Hepatocyte (in vitro differentiated cells): Measurements from ENCODE around the gene TPPP2. TPM values are rescaled to one million over a fixed set of nuclear protein-coding genes. Genes with fewer than 3 reads are reported as not detected.

Experiments used
- DNase-seq: peaks from one replicate; pipeline ENCODE4 v3.0.0-alpha.2; 2016; ENCODE audit warnings: low spot score
- H2AFZ ChIP-seq: fragments of 200-600 bp; sonication (generic); 2 replicates; pipeline ENCODE4 v1.6.0; 2016; ENCODE audit warnings: antibody characterized with exemption, mild to moderate bottlenecking
- H3K27ac ChIP-seq: fragments of 200-600 bp; sonication (generic); 2 replicates; pipeline ENCODE4 v1.5.1; 2016; ENCODE audit warnings: mild to moderate bottlenecking
- H3K27me3 ChIP-seq: fragments of 200-600 bp; sonication (generic); 2 replicates; pipeline ENCODE4 v1.6.1; 2016
- H3K36me3 ChIP-seq: fragments of 200-600 bp; sonication (generic); replicated peaks from 2 replicates; pipeline ENCODE4 v1.5.1; 2016; ENCODE audit warnings: low read depth; ENCODE audit not compliant: insufficient read depth
- H3K4me1 ChIP-seq: fragments of 200-600 bp; sonication (generic); 2 replicates; pipeline ENCODE4 v1.5.1; 2016; ENCODE audit warnings: mild to moderate bottlenecking, moderate library complexity; ENCODE audit not compliant: insufficient read depth
- H3K4me2 ChIP-seq: fragments of 200-600 bp; sonication (generic); 2 replicates; pipeline ENCODE4 v1.6.0; 2016
- H3K4me3 ChIP-seq: fragments of 200-600 bp; sonication (generic); 2 replicates; pipeline ENCODE4 v1.5.1; 2016; ENCODE audit warnings: mild to moderate bottlenecking
- H3K79me2 ChIP-seq: fragments of 200-600 bp; sonication (generic); 2 replicates; pipeline ENCODE4 v1.6.0; 2017; ENCODE audit warnings: mild to moderate bottlenecking
- H3K9me2 ChIP-seq: fragments of 200-600 bp; sonication (generic); replicated peaks from 2 replicates; pipeline ENCODE4 v1.6.0; 2017; ENCODE audit warnings: mild to moderate bottlenecking; ENCODE audit not compliant: insufficient read depth
- H3K9me3 ChIP-seq: fragments of 200-600 bp; sonication (generic); 2 replicates; pipeline ENCODE4 v1.5.1; 2016; ENCODE audit warnings: low read depth, mild to moderate bottlenecking
- H4K20me1 ChIP-seq: fragments of 200-600 bp; sonication (generic); 2 replicates; pipeline ENCODE4 v1.6.0; 2016; ENCODE audit warnings: mild to moderate bottlenecking; ENCODE audit not compliant: insufficient read depth, poor library complexity, severe bottlenecking
- EZH2 ChIP-seq: fragments of 200-600 bp; sonication (generic); IDR thresholded peaks from 2 replicates; pipeline ENCODE4 v1.6.1; 2016; ENCODE audit warnings: antibody characterized with exemption, mild to moderate bottlenecking, borderline replicate concordance
- EZH2phosphoT487 ChIP-seq: fragments of 200-600 bp; sonication (generic); IDR thresholded peaks from one replicate; pipeline ENCODE4 v1.6.1; 2018; ENCODE audit warnings: antibody characterized with exemption, mild to moderate bottlenecking, low read depth, moderate library complexity; ENCODE audit not compliant: unreplicated experiment, severe bottlenecking
- WGBS: methylation state at CpG from one replicate; pipeline ENCODE4 v1.1.6; 2016; ENCODE audit warnings: low lambda C conversion rate; ENCODE audit errors: missing lambda C conversion rate; 5-methylcytosine and 5-hydroxymethylcytosine counted together
- polyA plus RNA-seq: library from polyadenylated mRNA; unstranded; fragments of >200 nt; fragmentation: Nextera tagmentation; extraction: Ambion mirVana; gene quantifications from 2 replicates; pipeline ENCODE4 v1.2.1, GENCODE V29; 2016
- total RNA-seq: library from RNA; depleted of rRNA; stranded (reverse); fragments of >200 nt; gene quantifications from 2 replicates; pipeline ENCODE4 v1.2.3, GENCODE V29; 2014
- TF ChIP-seq, protein P1 (sequence below): fragments of 200-600 bp; sonication (generic); IDR thresholded peaks from 2 replicates; pipeline ENCODE4 v1.5.1; 2016; ENCODE audit warnings: antibody characterized with exemption, mild to moderate bottlenecking; ENCODE audit not compliant: poor library complexity

Gene TPPP2
- total and polyA plus RNA-seq, 2 experiments from 2014 or later = not detected

DNA sequence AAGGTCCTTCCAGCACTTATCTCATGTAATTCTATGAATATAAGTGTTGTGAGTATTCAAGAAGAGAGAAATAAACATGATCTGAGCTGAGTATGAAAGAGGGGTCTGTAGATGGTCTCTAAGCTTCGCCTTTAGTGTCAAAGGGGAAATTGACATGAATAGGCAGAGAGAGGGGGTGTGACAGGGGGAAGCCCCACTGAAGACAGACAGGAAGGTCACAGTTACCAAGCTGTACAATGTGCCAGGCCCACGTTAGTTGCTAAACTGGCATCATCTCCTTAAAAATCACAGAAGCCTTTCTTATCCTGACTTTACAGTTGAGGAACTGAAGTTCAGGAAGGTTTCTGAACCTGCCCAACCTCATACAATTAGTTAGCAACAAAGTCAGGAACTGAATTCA lies 47.7 kb downstream of the TPPP2 start:
- peaks cover 19% of the 10 kb centered on the region for H3K79me2 ChIP-seq
- no peaks in the 10 kb centered on the region for H3K36me3 ChIP-seq
- WGBS = 98% methylated on average over 2 of the region's 2 CpGs

DNA sequence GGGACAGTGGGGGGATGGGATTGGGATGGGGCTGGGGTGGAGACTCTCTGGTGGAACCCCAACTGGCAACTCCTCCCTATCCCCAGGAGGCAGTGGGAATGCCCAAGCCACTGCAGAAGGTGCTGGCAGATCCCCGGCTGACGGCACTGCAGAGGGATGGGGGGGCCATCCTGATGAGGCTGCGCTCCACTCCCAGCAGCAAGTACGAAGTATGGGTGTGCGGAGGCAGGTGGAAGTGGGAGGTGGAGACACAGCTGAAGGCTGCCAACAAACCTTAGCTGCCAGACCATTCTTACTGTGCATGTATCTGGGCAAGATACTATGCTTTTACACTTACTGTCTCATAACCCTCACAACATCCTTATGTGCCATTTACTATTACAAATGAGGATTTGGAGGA lies 48.3 kb downstream of the TPPP2 start:
- DNase-seq = no peak
- Histone ChIP-seq H3K36me3 (no peaks in the 10 kb centered on the region), H3K9me3 (no peaks in the 10 kb centered on the region), H3K79me2 (peaks cover 13% of the 10 kb centered on the region), H3K27me3 (no peaks in the 10 kb centered on the region), H2AFZ (no peak overlapping the region), H3K9me2 (no peaks in the 10 kb centered on the region), H3K4me3 (no peak overlapping the region), H3K27ac (no peak overlapping the region), H3K4me2 (no peak overlapping the region), H4K20me1 (peaks cover 5% of the 10 kb centered on the region), H3K4me1 (no peaks in the 10 kb centered on the region)
- 95% methylated on average over 4 of the region's 5 CpGs for WGBS
- TF ChIP-seq EZH2phosphoT487 (no peak), EZH2 (no peak)
- TF ChIP-seq, protein P1, sequence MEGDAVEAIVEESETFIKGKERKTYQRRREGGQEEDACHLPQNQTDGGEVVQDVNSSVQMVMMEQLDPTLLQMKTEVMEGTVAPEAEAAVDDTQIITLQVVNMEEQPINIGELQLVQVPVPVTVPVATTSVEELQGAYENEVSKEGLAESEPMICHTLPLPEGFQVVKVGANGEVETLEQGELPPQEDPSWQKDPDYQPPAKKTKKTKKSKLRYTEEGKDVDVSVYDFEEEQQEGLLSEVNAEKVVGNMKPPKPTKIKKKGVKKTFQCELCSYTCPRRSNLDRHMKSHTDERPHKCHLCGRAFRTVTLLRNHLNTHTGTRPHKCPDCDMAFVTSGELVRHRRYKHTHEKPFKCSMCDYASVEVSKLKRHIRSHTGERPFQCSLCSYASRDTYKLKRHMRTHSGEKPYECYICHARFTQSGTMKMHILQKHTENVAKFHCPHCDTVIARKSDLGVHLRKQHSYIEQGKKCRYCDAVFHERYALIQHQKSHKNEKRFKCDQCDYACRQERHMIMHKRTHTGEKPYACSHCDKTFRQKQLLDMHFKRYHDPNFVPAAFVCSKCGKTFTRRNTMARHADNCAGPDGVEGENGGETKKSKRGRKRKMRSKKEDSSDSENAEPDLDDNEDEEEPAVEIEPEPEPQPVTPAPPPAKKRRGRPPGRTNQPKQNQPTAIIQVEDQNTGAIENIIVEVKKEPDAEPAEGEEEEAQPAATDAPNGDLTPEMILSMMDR = no peak

More for the DNA sequence above, 47.7 kb downstream of the TPPP2 start:
- DNase-seq = no peak
- H3K9me3 ChIP-seq = no peaks in the 10 kb centered on the region
- no peak overlapping the region for H2AFZ ChIP-seq
- no peak overlapping the region for H3K27ac ChIP-seq
- no peak overlapping the region for H3K4me3 ChIP-seq
- H3K27me3 ChIP-seq = no peaks in the 10 kb centered on the region
- H3K4me1 ChIP-seq = peaks cover 1% of the 10 kb centered on the region
- no peaks in the 10 kb centered on the region for H3K9me2 ChIP-seq
- H4K20me1 ChIP-seq = peaks cover 5% of the 10 kb centered on the region
- no peak overlapping the region for H3K4me2 ChIP-seq
- TF ChIP-seq EZH2phosphoT487 (no peak), EZH2 (no peak)
- TF ChIP-seq, protein P1 = no peak

DNA sequence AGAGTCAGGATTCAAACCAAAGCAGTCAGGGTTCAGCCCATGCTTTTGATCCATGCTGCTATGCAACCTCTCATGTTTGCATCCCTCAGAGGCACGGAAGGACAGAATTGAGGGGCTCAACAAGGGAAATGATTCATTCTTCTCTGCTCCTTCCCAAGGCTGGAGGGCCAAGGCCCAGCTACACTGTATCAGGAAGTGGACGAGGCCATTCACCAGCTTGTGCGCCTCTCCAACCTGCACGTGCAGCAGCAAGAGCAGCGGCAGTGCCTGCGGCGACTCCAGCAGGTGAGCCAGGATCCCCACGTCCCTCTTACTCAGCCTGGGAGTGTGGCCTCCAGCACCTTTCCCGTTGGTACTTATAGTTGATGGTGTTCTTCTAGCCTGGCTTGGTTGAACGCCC lies 48.7 kb downstream of the TPPP2 start:
- Histone ChIP-seq H3K36me3 (no peaks in the 10 kb centered on the region), H2AFZ (no peak overlapping the region), H3K27ac (no peak overlapping the region), H4K20me1 (peaks cover under 1% of the 10 kb centered on the region), H3K27me3 (no peaks in the 10 kb centered on the region), H3K9me3 (no peaks in the 10 kb centered on the region), H3K4me1 (no peaks in the 10 kb centered on the region), H3K79me2 (peaks cover 8% of the 10 kb centered on the region), H3K4me3 (no peak overlapping the region), H3K9me2 (no peaks in the 10 kb centered on the region), H3K4me2 (no peak overlapping the region)
- TF ChIP-seq, protein P1 = no peak
- no peak for TF ChIP-seq EZH2
- TF ChIP-seq EZH2phosphoT487 = no peak
- 93% methylated on average over 10 of the region's 10 CpGs for WGBS
- DNase-seq = no peak

DNA sequence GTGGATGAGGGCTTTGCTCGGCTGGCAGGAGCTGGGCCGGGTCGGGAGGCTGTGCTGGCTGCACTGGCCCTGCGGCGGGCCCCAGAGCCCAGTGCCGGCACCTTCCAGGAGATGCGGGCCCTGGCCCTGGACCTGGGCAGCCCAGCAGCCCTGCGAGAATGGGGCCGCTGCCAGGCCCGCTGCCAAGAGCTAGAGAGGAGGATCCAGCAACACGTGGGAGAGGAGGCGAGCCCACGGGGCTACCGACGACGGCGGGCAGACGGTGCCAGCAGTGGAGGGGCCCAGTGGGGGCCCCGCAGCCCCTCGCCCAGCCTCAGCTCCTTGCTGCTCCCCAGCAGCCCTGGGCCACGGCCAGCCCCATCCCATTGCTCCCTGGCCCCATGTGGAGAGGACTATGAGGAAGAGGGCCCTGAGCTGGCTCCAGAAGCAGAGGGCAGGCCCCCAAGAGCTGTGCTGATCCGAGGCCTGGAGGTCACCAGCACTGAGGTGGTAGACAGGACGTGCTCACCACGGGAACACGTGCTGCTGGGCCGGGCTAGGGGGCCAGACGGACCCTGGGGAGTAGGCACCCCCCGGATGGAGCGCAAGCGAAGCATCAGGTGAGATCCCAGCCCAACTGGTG lies 51.6 kb downstream of the TPPP2 start:
- H3K9me3 ChIP-seq = no peaks in the 10 kb centered on the region
- no peak for TF ChIP-seq EZH2phosphoT487
- TF ChIP-seq, protein P1 = no peak
- no peak for TF ChIP-seq EZH2
- H3K4me2 ChIP-seq = no peak overlapping the region
- no peaks in the 10 kb centered on the region for H3K9me2 ChIP-seq
- H3K4me1 ChIP-seq = no peaks in the 10 kb centered on the region
- H3K36me3 ChIP-seq = no peaks in the 10 kb centered on the region
- H2AFZ ChIP-seq = no peak overlapping the region
- no peak overlapping the region for H3K4me3 ChIP-seq
- no peaks in the 10 kb centered on the region for H3K27me3 ChIP-seq
- H3K79me2 ChIP-seq = no peaks in the 10 kb centered on the region
- no peak for DNase-seq
- no peak overlapping the region for H3K27ac ChIP-seq
- no peaks in the 10 kb centered on the region for H4K20me1 ChIP-seq
- WGBS = 94% methylated on average over 29 of the region's 30 CpGs
